Hypothalamus (tissue), 51 donors: ENCODE data around the gene IGF1R.
A peak's percentile ranks its signal among the peaks of the same experiment; 100 is the strongest.

Experiments used
- DNase-seq, 51 donors: peaks; one replicate each; lab custom pipeline; 2025; lab: John Stamatoyannopoulos, UW

Gene IGF1R

DNA sequence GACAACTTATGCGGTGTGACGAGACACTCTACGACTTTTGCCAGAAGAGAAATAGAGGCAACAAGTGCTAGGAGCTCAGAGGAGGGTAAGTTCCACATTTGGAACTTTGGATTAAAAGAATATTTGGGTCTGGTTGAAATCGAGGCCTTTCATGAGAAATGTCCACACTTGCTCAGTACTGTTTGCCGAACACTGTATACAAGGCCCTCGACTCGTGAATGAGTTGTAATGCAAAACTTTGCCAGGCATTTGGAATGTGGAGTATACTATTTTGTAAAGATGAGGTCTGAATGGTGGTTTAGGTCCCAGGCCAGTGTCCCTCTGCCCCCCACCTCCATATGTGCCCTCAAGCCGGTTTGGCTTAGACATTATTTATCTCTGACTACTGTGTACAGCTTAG, 73.9 kb downstream of the IGF1R start:
- DNase-seq, result no peak

DNA sequence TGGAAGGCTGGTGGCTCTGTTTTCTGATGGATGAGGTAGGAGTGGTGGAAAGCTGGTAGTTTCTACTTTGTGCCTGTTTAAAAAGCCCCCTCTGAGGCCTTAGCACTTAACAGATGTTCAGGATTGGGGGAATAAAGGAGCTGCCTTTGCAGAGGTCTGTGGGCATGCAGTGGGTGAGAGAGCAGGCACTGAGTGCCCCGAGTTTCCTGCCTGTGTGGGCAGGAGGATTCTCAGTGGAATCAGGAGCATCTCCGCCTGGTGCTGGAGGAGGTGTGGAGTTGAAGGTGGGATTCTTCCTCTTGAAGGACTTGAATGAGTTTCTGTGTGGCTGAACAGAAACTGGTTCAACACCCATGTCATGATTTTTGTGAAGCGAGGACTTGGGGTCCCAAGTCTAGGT, 74.3 kb downstream of the IGF1R start:
- no peak for DNase-seq

DNA sequence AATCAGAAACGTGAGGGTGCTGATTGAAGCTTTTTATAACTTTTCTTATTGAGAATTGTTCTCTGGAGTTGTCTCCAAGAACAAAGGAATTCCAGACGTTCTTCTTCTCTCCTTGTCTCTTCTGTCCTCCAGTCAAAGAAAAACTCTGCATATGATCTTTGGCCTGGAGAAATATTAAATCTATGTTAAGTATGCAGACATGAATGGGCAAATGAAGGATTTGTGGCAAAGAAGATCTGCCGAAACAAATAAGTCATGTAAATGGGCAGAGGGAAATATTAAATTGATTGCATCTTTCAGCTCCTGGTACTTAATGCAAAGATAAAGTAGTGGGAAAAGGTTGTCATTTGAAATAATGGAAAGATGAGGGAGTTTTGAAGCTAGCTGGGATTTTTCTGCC, 74.9 kb downstream of the IGF1R start:
- DNase-seq, result no peak

DNA sequence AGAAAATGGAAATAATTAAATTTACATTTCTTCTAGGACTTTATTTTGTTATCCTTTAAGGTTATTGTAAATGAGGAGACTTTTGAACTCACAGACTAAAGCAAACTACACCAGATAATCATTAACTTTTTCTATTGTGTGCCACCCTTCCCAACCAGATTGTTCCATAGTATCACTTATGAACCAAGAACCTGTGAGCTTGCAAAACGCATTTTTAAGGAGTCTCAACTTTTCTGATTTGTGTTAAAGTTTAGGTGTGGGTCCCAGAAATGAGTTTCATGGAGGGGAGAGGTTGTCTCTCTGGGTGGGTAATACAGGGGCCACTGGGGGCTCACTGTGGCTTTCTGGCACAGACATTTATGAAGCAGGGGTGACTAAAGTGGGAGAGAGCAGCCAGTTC, 75.7 kb downstream of the IGF1R start:
- no peak for DNase-seq

DNA sequence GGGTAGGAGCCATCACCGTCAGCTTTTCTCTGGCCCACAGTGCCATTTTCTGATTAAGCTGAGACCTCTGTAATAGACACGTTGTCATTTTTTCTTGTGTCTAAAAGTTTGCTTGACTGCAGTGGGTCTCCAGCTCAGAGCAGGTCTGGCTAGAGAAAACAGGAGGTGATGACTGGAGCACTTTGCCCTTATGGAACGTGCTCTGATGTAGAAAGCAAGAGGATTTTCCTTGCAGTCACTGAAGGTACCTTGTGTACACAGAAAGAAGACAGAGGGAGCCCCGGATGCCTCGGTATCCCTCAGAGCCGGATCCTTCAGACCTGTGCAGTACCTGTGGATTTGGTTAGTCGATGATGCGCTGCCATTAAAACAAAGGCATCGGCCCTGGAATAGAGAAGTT, 76.2 kb downstream of the IGF1R start:
- no peak for DNase-seq

DNA sequence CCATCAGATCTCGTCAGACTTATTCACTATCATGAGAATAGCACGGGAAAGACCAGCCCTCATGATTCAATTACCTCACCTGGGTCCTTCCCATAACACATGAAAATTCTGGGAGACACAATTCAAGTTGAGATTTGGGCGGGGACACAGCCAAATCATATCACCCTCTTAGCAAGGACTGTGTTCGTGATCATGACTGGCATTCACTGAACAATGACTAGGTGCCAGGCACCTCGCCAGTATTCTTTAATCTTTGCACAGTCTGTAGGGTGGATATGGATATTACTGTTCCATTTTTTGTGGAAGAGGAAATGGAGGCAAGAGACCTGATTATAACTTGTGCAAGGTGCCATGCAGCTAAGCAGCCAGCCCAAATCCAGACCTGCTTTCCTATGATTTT, 77.5 kb downstream of the IGF1R start:
- DNase-seq, result no peak

DNA sequence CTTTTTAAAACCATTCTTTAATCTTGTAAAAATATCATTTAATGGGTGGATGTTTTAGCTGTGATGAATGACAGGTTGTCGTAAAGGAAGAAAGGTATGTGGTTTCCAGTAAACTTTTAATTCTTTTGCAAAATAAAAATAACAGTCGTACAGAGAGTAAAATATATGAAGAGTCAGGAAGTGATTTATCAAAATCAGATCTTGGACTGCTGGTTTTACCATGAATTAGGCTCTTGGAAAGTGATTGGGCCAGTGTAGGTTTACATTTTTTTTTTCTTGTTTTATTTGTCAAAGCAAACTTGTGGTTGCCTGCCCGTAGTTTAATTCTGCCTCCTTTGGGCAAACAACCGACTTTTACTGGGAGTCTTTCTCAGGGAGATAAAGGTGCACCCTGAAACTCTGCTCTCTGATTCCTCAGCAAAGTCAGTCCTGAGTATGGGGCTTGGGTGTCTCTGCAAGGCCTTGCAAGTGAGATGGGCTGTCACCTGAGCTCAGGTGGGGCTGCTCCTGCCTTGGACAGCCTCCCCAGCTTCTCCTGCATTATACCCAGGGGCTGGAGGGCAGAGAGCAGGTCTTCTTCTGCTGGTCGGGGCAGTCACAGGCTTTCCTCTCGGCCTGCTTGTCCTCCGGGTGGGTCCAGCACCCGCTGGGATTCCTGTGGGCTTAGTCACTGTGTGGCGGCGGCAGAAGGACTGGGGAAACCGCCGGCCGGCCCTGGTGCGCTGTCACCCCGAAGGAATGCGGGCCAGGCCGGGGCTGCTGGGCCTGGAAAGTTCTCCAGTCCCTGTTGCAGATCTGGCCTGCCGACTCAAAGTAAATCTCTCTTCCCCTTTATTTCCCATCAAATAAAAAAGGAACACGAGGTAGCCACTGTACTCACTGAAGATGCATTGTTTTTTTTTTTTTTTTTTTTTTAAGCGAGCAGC, 79.0 kb downstream of the IGF1R start:
- DNase-seq, result peak in 20 of 51 donors; percentile 4 to 73 (median 29)

DNA sequence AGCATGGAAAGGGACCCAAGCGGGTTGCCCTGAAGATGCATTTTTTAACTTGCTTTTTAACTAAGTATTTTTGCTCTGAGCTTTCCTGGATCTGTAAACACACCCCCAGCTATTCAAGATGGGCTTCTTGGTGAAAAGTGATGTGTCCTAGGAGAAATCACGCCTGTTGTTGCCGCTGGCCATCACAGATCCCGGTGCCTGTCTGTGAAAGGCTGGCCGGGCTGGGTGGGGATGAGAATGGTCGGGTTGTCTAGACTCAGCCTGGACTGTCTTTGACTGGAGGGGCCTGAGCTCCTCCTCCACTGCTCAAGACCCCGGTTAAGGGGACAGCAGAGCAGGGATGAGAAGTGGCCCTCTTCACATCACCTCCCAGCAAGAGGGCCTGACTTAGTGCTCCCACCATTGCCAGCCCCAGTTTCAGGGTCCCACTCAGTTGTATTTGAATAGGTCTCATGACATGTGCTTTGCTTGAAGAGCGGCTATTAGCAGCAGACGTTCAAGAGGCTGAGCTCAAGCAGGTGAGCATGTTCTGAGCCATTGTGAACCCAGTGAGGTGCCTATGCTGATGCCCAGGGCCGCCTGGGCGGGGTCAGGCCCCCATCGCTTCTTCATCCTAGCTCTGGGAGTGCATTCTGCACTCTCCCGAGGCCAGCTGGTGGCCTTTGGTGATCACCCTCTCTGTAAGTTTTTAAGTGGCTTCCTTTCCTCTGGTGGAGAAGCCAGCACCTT, 79.9 kb downstream of the IGF1R start:
- DNase-seq, result no peak

DNA sequence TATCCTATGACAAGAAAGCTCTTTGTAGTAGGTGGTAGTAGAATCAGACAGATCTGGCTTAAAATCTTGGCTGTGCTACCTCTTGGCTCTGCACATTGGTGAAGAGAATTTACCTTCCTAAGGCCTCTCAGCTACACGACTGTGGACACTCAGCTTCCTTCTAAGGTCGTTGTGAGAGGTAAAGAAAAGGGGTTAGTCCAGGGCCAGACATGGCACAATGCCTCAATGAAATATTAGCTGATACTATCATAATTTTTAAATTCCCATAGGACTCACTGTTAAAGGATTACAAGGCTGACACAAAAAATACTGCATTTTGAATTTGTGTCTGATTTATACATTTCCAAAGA, 80.4 kb downstream of the IGF1R start:
- no peak for DNase-seq

DNA sequence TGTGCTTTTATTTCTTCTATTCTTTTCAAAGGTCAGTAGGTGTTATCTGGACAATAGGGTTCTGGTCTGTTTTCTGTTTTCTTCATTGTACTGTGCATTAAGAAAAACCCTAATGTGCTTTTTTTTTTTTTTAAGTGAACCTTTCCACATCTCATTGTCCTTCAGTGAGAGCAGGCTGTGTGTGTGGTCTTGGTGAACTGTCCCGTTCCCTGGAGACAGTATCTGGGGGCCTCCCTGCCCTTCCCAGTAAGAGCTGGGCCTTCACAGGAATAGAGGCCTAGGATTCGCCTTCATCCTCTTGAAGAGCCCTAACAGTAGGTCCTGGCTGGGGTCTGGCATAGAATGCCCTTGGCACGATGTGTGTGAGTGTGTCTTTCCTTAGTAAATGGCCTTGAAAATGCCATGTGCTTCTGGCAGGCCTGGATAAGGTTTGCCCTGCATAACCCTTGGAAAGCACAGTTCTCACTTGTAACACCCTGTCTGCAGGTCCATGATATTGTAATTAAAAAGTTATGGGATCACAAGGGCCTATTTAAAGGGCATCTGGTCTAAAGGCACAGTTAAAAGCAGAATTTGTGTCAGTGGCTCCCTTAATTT, 81.2 kb downstream of the IGF1R start:
- DNase-seq, result no peak

DNA sequence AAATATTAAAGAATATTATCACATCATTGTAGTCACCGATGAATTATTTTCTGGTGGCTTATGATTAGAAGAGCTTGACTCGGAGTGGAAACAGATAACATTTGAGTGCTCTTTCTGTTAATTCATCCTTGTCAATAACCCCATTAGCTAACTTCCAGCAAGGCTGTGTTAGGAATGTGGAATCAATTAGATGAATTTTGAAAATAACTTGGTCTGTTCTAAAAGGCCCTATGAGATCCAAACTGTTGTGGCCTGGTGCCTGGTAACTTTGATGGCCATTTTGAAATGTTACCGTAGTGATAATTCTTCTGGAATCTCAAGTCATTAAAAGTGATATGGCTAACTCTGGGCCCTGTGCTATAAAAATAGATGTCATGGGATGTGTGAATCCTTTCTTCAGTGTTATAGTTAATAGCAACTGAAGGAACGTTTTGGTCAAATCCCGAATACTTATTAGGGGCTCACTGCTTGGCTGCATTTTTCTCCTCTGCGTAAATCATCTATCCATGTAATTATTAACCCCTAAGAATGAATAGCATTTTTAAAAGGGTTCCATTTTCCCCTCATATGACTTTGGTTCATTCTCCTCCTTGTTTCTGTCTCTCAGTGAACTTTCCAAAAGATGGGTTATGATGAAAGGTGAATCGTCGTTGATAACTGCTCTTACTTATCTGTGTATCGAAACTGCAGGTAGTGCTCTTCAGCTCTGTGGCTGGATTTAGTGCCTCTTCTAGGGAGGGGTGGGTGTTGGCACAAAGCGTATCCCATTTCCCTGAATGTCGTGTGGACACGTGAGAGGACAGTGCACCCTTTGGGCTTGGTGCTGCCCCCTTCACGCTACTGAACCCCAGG, 82.7 kb downstream of the IGF1R start:
- DNase-seq, result no peak

DNA sequence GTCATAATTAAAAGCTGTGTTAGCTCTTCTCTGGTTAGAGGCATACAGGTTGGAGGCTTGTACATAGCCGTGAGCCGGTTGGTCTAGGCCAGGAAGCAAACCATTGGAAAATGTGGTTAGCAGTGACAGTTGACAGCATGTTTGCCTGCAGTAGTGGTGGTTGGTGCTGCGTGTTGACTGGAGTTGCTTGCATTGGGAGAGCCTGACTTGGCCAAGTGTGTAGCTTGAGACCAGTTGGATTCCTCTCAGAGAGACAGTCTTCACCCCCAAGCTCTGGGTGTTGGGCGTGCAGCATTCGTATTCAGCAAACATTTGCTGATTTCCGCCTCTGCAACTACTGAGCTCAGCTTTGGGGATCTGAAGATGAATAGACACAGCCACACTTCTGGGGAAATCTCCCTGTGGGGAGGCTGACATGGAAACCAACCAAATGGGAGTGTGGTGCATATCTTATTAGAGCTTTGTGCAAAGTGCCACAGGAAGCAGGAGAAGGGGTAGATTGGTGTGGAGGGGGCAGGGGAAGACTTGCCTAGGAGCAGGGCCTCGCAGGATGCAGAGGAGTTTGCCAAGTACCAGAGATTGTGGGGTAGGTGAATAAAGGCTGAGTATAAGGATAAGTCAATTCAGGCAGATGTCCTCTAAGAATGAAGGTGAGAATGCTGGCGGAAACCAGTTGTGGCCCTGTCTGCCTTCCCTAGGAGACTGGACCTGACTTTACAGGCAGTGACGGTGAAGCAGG, 83.5 kb downstream of the IGF1R start:
- DNase-seq, result no peak

DNA sequence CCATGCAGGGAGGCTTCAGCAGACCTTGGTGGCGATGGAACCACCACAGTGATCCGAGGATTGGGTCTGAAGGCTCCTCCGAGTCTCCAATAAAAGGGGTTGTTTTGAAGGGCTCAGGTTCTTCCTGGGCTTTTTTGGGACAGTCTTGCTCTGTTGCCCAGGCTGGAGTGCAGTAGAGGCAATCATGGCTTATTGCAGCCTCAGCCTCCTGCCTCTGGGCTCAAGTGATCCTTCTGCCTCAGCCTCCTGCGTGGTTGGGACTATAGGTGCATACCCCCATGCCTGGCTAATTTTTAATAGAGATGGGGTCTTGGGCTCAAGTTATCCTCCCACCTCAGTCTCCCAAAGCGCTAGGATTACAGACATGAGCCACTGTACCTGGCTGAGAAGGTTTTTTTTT, 84.8 kb downstream of the IGF1R start:
- no peak for DNase-seq

DNA sequence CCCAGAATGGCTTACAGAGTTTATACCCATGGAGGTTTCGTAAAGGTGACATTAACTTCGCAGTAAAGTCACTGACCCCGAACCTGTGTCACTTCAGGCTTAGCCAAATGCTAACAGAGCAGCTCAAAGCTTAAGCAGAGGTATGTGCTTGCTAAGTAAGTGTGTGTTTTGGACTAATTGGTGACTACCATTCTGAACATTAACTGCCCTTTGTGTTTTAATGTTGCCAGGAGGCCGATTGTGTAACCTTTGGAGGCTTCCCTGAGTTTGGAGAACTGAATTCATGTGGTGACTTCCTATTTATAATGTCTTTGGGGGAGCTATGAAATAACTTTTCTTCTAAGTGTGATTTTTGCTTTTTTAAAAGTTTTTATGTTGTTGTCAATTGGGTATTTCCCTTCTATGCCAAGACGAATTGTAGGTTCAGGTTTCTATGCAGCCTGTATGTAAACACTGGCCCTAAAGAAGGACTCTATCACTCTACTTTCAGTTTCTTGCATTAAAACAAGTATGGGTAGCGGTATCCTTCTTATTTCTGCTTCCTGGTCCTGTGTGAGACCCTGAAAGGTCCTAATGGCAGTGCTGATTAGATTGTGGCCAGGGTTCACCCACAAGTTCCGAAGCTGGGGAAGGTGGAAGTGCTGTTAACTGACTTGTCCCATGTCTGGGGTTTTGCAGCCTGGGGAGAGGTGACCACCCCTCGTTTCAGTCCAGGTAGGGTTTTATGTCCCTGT, 86.3 kb downstream of the IGF1R start:
- DNase-seq, result no peak

DNA sequence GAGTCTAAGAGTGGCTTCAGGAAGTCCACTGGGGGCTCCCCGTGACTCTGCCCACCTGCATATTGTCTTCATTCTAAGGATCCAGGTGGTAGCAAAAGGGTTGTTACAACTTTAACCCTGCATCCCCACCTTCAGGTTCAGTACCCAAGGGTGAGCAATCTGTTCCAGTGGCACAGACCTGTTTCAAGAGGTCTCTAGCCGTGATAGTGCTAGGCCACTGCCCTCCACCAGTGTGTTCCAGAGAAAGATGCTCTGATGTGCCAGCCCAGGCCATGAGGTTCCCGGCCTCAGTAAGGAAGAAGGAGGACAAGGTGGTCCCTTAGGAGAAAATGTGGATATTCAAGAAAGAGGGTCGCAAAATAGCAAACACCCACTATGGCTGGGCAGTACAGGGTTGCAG, 87.0 kb downstream of the IGF1R start:
- DNase-seq, result no peak

DNA sequence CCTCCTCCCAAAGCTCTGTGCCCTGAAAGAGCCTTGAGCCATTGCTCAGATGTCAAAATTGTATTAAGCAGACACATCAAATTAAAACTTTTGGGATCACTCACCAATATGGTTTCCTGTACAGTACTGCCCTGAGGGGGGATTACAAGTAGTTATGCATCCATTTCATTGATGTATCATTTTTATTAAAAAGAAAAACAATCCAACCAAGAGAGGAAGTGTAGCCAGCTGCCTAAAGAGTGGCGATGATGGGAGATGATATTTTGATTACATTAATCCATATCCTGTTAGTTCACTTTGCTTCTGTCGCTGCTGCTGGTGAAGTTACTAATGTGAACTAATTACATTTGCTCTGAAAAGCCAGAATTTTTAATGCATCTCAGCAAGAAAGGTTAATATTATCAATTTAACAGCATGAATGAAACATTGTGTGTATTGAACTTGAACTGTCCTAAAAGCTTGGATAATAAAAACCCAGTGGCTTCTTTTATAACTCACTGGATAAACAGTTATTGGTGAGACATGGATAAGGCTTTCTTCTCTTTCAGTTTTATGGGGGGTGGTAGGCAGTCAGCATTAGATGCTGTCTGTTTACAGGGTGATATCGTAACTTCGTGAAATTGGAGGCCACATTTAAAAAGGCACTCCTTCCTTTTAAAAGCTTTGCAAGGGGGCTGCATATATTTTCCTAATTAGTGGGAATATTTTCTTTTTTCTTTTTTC, 87.7 kb downstream of the IGF1R start:
- no peak for DNase-seq

DNA sequence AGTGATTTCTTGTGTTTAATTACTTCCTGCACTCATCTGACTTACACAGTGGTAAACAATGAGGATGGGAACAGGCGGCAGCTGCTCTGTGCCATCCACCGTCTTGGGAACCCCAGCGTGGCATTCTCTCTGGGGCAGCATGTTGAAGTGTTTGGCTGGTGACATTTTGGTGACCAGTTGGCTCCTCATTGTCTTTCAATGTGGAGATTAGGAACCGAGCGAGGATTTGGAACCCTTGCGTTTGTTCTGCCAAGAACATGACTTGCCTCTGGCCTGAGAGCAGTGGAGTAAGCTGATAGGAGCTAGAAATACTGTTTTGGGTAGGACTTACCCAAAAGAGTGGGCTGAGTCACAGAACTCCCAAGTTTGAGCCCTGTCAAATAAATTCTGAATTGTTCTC, 88.8 kb downstream of the IGF1R start:
- DNase-seq, result no peak

DNA sequence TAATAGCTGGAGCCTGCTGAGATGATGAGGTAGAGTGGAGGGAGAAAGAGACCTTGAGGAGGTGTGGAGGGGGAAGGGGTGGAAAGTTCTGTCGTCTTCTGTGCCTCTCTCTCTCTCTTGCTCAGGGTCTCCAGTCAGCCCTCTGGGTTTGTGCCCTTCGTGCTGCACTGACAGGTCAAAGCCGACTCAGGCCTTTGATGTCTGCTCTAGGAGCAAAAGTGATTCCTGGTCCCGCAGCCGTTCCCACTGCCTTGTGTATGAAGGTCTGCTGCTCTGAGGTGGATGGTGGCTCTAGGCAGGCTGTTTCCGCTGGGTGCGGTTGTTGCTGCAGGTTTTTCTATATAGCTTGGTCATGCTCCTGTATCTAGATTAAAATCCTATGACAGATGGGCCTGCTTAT, 89.4 kb downstream of the IGF1R start:
- no peak for DNase-seq
